NCI-H2196 treated with DMSO at 0.1 percent for 48 hours (cell line): ENCODE results near the gene ZFAND5.

ENCODE experiments used
- DNase-seq: peaks from one replicate; lab custom pipeline; 2025; ENCODE audit not compliant: unreplicated experiment; lab: John Stamatoyannopoulos, UW

The ZFAND5 gene

GRCh38 chr9:72326641-72327040 lies 38.4 kb downstream of the ZFAND5 start:
- DNase-seq: no peak

GRCh38 chr9:72324974-72325373 lies 40.0 kb downstream of the ZFAND5 start:
- DNase-seq: no peak

- DNase-seq: no peak
Measured at GRCh38 chr9:72322678-72323077, 42.3 kb downstream of the ZFAND5 start.

- no peak for DNase-seq
Measured at GRCh38 chr9:72322259-72322658, 42.7 kb downstream of the ZFAND5 start.

GRCh38 chr9:72315510-72316311 lies 49.3 kb downstream of the ZFAND5 start:
- DNase-seq: peak; percentile 43

GRCh38 chr9:72315089-72315509 lies 49.9 kb downstream of the ZFAND5 start:
- peak; percentile 3 for DNase-seq

GRCh38 chr9:72313507-72313906 lies 51.5 kb downstream of the ZFAND5 start:
- DNase-seq: no peak

- no peak for DNase-seq
Measured at GRCh38 chr9:72312386-72312987, 52.5 kb downstream of the ZFAND5 start.

- DNase-seq: no peak
Measured at GRCh38 chr9:72309364-72310133, 55.5 kb downstream of the ZFAND5 start.

GRCh38 chr9:72306761-72307160 lies 58.2 kb downstream of the ZFAND5 start:
- DNase-seq: no peak

GRCh38 chr9:72305707-72306106 lies 59.3 kb downstream of the ZFAND5 start:
- no peak for DNase-seq

- DNase-seq: no peak
Measured at GRCh38 chr9:72305102-72305546, 59.9 kb downstream of the ZFAND5 start.

GRCh38 chr9:72304538-72304937 lies 60.5 kb downstream of the ZFAND5 start:
- no peak for DNase-seq
